Measurements from ENCODE around the gene NAGS. TPM values are rescaled to one million over a fixed set of nuclear protein-coding genes. Genes with fewer than 3 reads are reported as not detected.

Gene NAGS
- total RNA-seq, 1 experiment from 2014 or later: 3.7 TPM

- no peak overlapping the region for H4K5ac ChIP-seq (ENCODE audit: insufficient read length, low read depth, low read length)
- H3K79me1 ChIP-seq (ENCODE audit: insufficient read depth, low read depth, low read length, poor library complexity, severe bottlenecking): no peaks in the 10 kb centered on the region
- no peak overlapping the region for H4K91ac ChIP-seq (ENCODE audit: insufficient read length, low read depth, low read length)
- H4K20me1 ChIP-seq (ENCODE audit: control insufficient read depth, insufficient read depth, insufficient read length): no peaks in the 10 kb centered on the region
- Mint-ChIP-seq H3K27me3 (ENCODE audit: low read depth) (no peaks in the 10 kb centered on the region), H3K36me3 (ENCODE audit: insufficient read depth in 1 of 3, low read depth in 3 of 3) (peaks cover 22 to 57% (median 43%) of the 10 kb centered on the region in 3 experiments; a peak in 6 of 7 replicates), H3K4me3 (no peak overlapping the region), H3K27ac (no peak overlapping the region), H3K9me3 (no peaks in the 10 kb centered on the region), H3K4me1 (no peaks in the 10 kb centered on the region)
- H4K8ac ChIP-seq (replicated peaks; ENCODE audit: insufficient read length, low read depth, low read length): no peak overlapping the region
- no peak overlapping the region for H2BK5ac ChIP-seq (ENCODE audit: insufficient read length, low read length)
- no peak for TF ChIP-seq CTCF (conservative IDR thresholded peaks at IDR 0.05)
- H3K14ac ChIP-seq (ENCODE audit: insufficient read depth, low read length): no peak overlapping the region
- H3K4me2 ChIP-seq (ENCODE audit: insufficient read depth, insufficient read length, low read length): no peak overlapping the region
- no peak overlapping the region for H2BK120ac ChIP-seq (ENCODE audit: low read depth, low read length, poor library complexity, severe bottlenecking)
- H3K23ac ChIP-seq (ENCODE audit: insufficient read length, low read depth, low read length): no peak overlapping the region
- H2BK15ac ChIP-seq (ENCODE audit: low read depth, low read length): no peak overlapping the region
- H3K79me2 ChIP-seq (ENCODE audit: insufficient read depth, low read length): no peaks in the 10 kb centered on the region
- H3K9me3 ChIP-seq (ENCODE audit: control insufficient read depth, low read depth, low read length): no peaks in the 10 kb centered on the region
- no peak overlapping the region for H3K56ac ChIP-seq (ENCODE audit: insufficient read length, low read depth, low read length)
- no peak overlapping the region for H2AFZ ChIP-seq (ENCODE audit: low read length)
- H3K27me3 ChIP-seq (ENCODE audit: insufficient read depth, low read length): no peaks in the 10 kb centered on the region
- H3K27ac ChIP-seq (ENCODE audit: insufficient read length, low read depth, low read length): no peak overlapping the region
- no peak overlapping the region for H3T11ph ChIP-seq (ENCODE audit: low read length)
- no peak overlapping the region for H2AK5ac ChIP-seq (ENCODE audit: insufficient read length, low read length)
- no peak overlapping the region for H3K4ac ChIP-seq (ENCODE audit: low read depth, low read length)
- DNase-seq: no peak
- WGBS (ENCODE audit: extremely low coverage, insufficient read length, low lambda C conversion rate): no CpG with 5 or more reads among the region's 3 CpGs
- H3K18ac ChIP-seq (ENCODE audit: insufficient read length, low read depth, low read length): no peak overlapping the region
- H2BK12ac ChIP-seq (ENCODE audit: insufficient read length, low read depth, low read length): no peak overlapping the region
- no peak overlapping the region for H3K9ac ChIP-seq (ENCODE audit: extremely low read depth, insufficient read length, low read length)
- no peaks in the 10 kb centered on the region for H3K23me2 ChIP-seq (ENCODE audit: insufficient read length, low read depth, low read length, poor library complexity, severe bottlenecking)
- no peaks in the 10 kb centered on the region for H3K4me1 ChIP-seq (ENCODE audit: insufficient read depth, low read length)
- H2BK20ac ChIP-seq (ENCODE audit: low read depth, low read length, poor library complexity, severe bottlenecking): no peak overlapping the region
Observed at GRCh38 chr17:44030482-44030881, 26.1 kb downstream of the NAGS start.
